H1 (cell line): ENCODE measurements around the gene AMOT. TPM values are rescaled to one million over a fixed set of nuclear protein-coding genes. Genes with fewer than 3 reads are reported as not detected.

Experiments
- FOSL1 ChIP-seq: IDR thresholded peaks from 2 replicates; pipeline ENCODE4 v1.6.1; 2011; ENCODE audit warnings: mild to moderate bottlenecking, low read depth, low read length, moderate library complexity; ENCODE audit not compliant: insufficient read depth
- polyA plus RNA-seq, 7 experiments: library from polyadenylated mRNA; depleted of rRNA in 3 of 7; stranded (reverse) in 5 of 7; unstranded in 2 of 7; fragments of >200 nt in 5 of 7; fragments of 200-250 nt in 2 of 7; gene quantifications; 1 replicate in 5 of 7; 2 replicates in 1 of 7; 4 replicates in 1 of 7; pipeline versions ENCODE4 v1.2.1 to v1.2.3, GENCODE V29; 2011 to 2013; ENCODE audit warnings: missing spikeins in 2 of 7, mixed read lengths in 2 of 7
- total RNA-seq: library from RNA; stranded (reverse); fragmentation: NEBNext Ultra II Directional; extraction: Animal tissue kit (Norgen Biotek cat#: 25700); gene quantifications from 2 replicates; pipeline ENCODE4 v1.2.1, GENCODE V29; 2021

AMOT gene
- total and polyA plus RNA-seq, 2 of the 8 experiments (the other 6 are each of a cell fraction or from before 2014, with no cell fraction given) = 2.3 to 7.1 TPM

GRCh38 chrX:112812741-112813140 is 27.9 kb downstream of the AMOT start (continued):
- no peak for TF ChIP-seq FOSL1
